ENCODE measurements around the gene RABEPK.

RABEPK gene

DNA sequence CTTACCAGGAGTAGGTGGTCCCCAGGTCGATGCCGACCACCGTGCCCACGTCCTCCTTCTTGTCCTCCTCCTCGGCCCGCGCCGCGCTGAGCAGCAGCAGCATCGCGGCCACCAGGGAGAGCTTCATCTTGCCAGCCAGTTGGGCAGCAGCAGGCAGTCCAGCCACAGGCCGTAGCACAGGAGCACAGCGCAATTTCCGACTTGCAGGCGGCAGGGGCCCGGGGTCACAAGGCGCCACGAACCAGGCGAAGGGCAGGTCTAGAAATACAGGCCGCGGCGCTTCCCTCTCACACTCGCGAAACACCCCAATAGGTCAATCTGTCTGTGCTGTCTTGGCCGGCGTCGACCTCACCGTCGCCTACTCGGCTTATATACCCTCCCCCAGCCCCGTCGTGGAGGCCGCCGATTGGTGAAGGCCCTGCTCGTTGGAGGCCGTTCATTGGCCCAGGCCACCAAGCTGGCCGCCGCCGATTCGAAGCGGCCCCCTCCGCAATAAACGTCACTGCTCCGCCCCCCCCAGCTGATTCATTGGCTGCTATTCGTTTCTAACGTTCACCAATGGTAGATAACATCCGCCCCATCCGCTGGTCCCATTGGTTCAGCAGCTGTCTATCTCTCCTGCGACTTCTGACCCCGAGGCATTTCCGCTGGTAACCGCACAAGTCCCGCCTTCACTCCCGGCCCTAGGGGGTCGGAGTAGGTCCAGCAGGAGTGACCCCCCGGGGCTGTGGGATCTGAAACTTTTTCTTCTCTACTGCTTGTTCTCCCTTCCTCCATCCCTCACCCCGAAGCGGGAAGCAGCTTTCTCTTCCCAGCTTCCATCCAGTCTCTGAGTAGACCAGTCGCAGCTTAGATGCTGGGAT lies 40.9 kb downstream of the RABEPK start, which contains the start of gene HSPA5:
HSPA5 (minus strand) TSS at position 344 of the 863 bp plus-strand sequence; CDS start at position 127, 217 bp downstream.
- peak; percentile 99 for DNase-seq
- Mint-ChIP-seq H3K4me1 (peaks cover 42% of the 10 kb centered on the region), H3K36me3 (ENCODE audit: low read depth) (peaks cover 46% of the 10 kb centered on the region), H3K27me3 (ENCODE audit: low read depth, poor library complexity) (peaks cover 6% of the 10 kb centered on the region), H3K27ac (peak within 1 kb of the TSS; percentile 99), H3K9me3 (no peaks in the 10 kb centered on the region), H3K4me3 (peak within 1 kb of the TSS; percentile 94)
- TF ChIP-seq, protein P1, sequence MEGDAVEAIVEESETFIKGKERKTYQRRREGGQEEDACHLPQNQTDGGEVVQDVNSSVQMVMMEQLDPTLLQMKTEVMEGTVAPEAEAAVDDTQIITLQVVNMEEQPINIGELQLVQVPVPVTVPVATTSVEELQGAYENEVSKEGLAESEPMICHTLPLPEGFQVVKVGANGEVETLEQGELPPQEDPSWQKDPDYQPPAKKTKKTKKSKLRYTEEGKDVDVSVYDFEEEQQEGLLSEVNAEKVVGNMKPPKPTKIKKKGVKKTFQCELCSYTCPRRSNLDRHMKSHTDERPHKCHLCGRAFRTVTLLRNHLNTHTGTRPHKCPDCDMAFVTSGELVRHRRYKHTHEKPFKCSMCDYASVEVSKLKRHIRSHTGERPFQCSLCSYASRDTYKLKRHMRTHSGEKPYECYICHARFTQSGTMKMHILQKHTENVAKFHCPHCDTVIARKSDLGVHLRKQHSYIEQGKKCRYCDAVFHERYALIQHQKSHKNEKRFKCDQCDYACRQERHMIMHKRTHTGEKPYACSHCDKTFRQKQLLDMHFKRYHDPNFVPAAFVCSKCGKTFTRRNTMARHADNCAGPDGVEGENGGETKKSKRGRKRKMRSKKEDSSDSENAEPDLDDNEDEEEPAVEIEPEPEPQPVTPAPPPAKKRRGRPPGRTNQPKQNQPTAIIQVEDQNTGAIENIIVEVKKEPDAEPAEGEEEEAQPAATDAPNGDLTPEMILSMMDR (IDR thresholded peaks at IDR 0.05) = no peak

DNA sequence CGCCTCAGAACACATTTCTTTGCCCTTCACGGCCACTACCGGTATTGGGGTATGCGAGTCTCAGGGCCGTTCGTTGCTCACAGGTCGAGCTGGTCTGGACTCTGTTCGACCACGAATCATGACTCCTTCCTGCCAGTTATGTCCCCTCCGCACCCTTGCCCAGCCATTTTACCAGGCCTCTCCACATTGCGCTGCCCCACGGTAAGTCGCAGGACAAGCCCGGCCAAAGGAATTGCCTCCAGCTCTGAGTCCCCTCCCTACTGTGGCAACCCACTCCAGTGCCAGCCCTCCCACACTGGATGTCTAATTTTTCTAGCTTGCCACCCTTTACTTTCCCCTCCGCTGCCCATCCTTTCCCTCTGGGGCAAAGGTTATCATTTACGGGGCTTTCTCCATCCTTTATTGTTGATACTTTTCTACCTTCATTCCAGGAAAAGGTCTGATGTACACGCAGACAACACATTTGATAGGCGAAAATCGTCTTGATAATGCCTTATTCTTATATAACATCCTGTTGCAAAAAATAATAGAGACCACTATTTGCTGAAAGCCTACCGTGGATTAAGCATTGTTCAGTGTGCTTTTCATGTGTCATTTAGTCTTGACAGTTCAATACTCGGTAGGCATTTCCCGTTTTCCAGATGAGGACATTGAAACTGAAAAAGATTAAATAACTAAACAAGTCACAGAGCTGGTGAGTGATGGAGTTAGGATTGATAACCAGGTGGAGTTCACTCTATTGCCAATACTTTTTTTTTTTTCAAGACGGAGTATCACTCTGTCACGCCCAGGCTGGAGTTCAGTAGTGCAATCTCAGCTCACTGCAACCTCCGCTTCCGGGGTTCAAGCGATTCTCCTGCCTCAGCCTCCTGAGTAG lies 41.8 kb downstream of the RABEPK start:
- Mint-ChIP-seq H3K36me3 (ENCODE audit: low read depth) (peaks cover 38% of the 10 kb centered on the region), H3K9me3 (no peaks in the 10 kb centered on the region), H3K4me3 (peak overlapping the region; percentile 94), H3K4me1 (peaks cover 34% of the 10 kb centered on the region), H3K27me3 (ENCODE audit: low read depth, poor library complexity) (peaks cover 6% of the 10 kb centered on the region), H3K27ac (peak overlapping the region; percentile 99)
- no peak for DNase-seq
- TF ChIP-seq, protein P1 (IDR thresholded peaks at IDR 0.05) = no peak

DNA sequence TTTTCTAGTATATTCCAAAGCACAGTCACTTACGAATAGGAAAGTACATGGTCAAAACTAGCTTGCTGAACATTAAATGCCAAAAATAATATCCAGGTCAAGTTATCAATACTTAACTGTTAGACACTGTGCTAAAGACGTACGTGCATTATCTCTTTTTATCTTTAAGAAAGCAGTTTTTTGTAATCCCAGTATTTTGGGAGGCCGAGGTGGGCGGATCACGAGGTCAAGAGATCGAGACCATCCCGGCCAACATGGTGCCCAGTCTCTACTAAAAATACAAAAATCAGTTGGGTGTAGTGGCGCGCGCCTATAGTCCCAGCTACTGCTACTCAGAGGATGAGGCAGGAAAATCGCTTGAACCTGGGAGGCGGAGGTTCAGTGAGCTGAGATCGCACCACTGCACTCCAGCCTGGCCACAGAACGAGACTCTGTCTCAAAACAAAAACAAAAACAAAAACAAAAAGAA lies 43.5 kb downstream of the RABEPK start:
- peak overlapping the region; percentile 62 for H3K4me3 Mint-ChIP-seq
- TF ChIP-seq, protein P1 (IDR thresholded peaks at IDR 0.05) = no peak
- H3K36me3 Mint-ChIP-seq (ENCODE audit: low read depth) = peaks cover 20% of the 10 kb centered on the region
- H3K4me1 Mint-ChIP-seq = peaks cover 16% of the 10 kb centered on the region
- H3K9me3 Mint-ChIP-seq = no peaks in the 10 kb centered on the region
- peak overlapping the region; percentile 66 for H3K27ac Mint-ChIP-seq
- DNase-seq = no peak
- peaks cover 6% of the 10 kb centered on the region for H3K27me3 Mint-ChIP-seq (ENCODE audit: low read depth, poor library complexity)

DNA sequence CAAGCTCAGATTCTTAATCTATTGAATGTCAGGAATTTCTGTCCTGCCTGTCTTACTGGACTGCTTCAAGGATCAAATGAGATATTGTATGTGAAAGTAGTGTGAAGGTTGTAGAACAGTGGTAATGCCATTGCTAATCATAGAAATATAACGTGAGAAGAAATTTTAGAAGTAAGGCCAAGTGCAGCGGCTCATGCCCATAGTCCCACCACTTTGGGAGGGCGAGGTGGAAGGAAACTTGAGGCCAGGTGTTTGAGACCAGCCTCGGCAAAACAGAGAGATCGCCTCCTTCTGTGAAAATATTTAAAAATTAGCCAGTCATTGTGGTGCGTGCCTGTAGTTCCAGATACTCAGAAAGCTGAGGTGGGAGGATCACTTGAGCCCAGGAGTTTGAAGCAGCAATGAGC lies 45.9 kb downstream of the RABEPK start:
- DNase-seq = no peak
- TF ChIP-seq, protein P1 (IDR thresholded peaks at IDR 0.05) = no peak
- H3K36me3 Mint-ChIP-seq (ENCODE audit: low read depth) = no peaks in the 10 kb centered on the region
- no peak overlapping the region for H3K4me3 Mint-ChIP-seq
- H3K4me1 Mint-ChIP-seq = peaks cover 6% of the 10 kb centered on the region
- H3K27me3 Mint-ChIP-seq (ENCODE audit: low read depth, poor library complexity) = peaks cover 2% of the 10 kb centered on the region
- H3K9me3 Mint-ChIP-seq = no peaks in the 10 kb centered on the region
- H3K27ac Mint-ChIP-seq = no peak overlapping the region

DNA sequence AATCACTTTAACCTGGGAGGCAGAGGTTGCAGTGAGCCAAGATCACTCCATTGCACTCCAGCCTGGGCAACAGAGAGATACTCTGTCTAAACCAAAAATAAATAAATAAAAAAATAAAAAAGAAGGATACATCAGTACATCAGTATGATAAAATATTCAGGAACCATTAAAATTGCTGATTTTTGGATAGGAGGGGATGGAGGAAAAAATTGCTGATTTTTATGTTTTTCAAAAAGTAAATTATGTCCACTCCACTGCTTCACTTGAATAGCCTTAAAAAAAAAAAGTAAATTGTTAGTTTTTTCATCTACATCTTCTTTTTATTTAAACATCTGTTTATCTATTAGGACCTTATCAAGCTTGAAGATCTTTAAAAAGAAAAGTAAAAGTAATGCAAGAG lies 53.9 kb downstream of the RABEPK start:
- no peak overlapping the region for H3K27ac Mint-ChIP-seq
- no peaks in the 10 kb centered on the region for H3K9me3 Mint-ChIP-seq
- TF ChIP-seq, protein P1 (IDR thresholded peaks at IDR 0.05) = no peak
- no peaks in the 10 kb centered on the region for H3K36me3 Mint-ChIP-seq (ENCODE audit: low read depth)
- peaks cover 4% of the 10 kb centered on the region for H3K27me3 Mint-ChIP-seq (ENCODE audit: low read depth, poor library complexity)
- DNase-seq = no peak
- H3K4me1 Mint-ChIP-seq = peaks cover 5% of the 10 kb centered on the region
- no peak overlapping the region for H3K4me3 Mint-ChIP-seq

All from nephron progenitor cell (in vitro differentiated cells).